ENCODE results near the gene BABAM2.

The BABAM2 gene

DNA sequence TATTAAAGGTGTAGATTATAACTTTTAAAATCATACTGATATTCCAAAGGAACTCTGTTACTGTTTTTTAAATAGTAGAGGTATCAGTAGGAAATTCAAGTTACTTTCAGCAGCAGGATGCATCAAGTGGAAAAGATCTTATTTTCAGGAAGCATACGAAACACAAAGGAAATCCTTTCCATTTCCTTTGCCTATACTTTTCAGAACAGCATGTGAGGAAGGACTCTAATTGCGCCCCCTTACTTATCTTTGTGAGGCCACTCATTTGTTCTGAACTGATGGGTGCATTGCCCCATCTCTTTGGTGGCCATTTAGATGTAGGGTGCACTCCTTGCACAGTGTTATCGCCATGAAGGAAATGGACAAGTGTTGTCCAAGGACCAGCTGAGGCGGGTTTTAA is 145.3 kb downstream of the BABAM2 start:
- TF ChIP-seq, protein P1, sequence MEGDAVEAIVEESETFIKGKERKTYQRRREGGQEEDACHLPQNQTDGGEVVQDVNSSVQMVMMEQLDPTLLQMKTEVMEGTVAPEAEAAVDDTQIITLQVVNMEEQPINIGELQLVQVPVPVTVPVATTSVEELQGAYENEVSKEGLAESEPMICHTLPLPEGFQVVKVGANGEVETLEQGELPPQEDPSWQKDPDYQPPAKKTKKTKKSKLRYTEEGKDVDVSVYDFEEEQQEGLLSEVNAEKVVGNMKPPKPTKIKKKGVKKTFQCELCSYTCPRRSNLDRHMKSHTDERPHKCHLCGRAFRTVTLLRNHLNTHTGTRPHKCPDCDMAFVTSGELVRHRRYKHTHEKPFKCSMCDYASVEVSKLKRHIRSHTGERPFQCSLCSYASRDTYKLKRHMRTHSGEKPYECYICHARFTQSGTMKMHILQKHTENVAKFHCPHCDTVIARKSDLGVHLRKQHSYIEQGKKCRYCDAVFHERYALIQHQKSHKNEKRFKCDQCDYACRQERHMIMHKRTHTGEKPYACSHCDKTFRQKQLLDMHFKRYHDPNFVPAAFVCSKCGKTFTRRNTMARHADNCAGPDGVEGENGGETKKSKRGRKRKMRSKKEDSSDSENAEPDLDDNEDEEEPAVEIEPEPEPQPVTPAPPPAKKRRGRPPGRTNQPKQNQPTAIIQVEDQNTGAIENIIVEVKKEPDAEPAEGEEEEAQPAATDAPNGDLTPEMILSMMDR (IDR thresholded peaks at IDR 0.05; ENCODE audit: extremely low read depth, missing control alignments) = no peak
- DNase-seq (ENCODE audit: low spot score) = no peak

DNA sequence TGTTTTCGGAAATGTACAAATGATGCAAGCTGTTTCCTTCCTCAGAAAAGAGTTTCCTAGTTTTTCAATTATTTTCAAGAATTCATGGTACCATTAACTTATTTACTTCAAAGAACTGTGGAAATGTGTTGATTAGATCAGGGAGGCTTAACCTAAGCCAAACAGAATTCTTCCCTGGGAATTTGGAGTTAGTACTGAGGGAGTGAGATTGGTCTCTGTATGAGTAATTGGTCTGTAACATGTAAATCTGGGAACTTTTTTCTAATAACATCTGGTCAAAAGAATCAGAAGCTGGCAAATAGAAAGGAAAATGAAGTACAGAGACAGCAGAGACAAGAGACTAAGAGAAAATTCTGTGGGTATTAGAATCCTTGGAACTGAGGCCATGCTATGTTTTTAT is 145.8 kb downstream of the BABAM2 start:
- DNase-seq (ENCODE audit: low spot score) = no peak
- TF ChIP-seq, protein P1 (IDR thresholded peaks at IDR 0.05; ENCODE audit: extremely low read depth, missing control alignments) = no peak

DNA sequence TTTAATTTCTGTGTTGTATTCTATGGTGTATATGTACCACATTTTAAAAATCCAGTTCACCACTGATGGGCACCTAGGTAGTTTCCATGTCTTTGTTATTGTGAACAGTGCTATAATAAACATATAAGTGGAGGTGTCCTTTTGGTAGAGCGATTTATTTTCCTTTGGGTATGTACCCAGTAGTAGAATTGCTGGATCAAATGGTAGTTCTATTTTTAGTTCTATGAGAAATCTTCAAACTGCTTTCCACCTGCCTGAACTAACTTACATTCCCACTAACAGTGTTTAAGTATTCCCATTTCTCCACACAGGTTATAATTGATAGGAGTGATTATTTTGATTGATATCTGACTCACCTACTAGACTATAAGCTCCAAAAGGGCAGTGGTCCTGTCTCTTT is 148.2 kb downstream of the BABAM2 start:
- no peak for DNase-seq (ENCODE audit: low spot score)
- TF ChIP-seq, protein P1 (IDR thresholded peaks at IDR 0.05; ENCODE audit: extremely low read depth, missing control alignments) = no peak

DNA sequence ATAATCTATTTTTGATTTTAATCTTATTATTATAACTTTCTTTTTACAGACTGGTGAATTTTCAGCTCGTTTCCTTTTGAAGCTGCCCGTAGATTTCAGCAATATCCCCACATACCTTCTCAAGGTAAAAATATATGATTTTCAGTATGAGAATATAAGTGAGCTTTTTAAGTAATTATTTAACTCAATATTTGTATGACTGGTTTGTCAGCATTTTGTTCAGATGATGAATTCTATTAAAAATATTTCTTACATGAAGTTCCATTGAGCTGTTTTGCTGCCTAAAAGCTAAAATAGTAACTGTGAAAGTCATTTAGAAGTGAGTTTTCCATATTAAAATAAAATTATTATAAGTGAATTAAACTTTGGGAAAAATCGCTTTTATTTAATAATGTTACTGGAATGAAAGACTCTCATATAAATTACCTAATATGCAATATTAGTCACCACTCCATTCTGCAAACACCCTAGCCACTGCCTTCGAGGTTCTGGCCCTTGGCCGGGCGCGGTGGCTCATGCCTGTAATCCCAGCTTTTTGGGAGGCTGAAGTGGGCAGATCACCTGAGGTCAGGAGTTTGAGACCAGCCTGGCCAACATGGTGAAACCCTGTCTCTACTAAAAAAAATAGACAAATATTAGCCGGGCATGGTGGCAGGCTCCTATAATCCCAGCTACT is 155.3 kb downstream of the BABAM2 start:
- no peak for DNase-seq (ENCODE audit: low spot score)
- TF ChIP-seq, protein P1 (IDR thresholded peaks at IDR 0.05; ENCODE audit: extremely low read depth, missing control alignments) = no peak

DNA sequence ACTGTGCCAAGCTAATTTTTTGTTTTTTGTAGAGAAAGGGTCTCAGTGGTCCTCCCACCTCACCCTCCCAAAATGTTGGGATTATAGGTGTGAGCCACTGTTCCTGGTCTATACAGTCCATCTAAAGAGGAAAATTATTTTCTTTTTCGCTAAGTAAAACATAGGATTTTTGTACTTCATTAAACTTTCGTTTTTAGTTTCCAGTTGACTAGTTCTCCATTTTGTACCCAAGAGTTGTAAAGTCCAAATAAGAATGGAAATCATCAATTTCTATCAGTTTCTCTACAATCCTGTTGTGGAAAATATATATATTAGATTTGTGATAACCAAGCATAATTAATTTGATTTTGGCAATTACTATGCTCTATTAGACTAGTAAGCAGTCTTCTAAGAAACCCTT is 156.4 kb downstream of the BABAM2 start:
- TF ChIP-seq, protein P1 (IDR thresholded peaks at IDR 0.05; ENCODE audit: extremely low read depth, missing control alignments) = no peak
- DNase-seq (ENCODE audit: low spot score) = no peak

DNA sequence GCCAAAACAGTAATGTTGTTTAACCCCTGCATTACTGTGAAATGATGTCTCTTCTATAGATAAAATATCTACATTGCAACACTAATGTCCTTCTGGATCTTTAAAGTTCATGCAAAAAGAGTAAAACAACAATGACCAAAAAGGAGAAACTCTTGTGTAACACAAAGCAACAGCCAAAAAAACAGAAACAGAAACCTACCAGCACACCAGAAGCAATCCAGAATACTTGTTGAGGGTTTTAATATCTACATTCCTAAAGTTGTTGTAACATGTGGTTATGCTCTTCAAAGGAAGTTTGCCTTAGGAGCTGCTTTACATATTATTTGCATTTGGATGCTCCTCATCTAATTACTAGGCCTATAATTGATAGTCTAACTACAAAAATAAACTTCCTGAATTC is 157.2 kb downstream of the BABAM2 start:
- TF ChIP-seq, protein P1 (IDR thresholded peaks at IDR 0.05; ENCODE audit: extremely low read depth, missing control alignments) = no peak
- DNase-seq (ENCODE audit: low spot score) = no peak

DNA sequence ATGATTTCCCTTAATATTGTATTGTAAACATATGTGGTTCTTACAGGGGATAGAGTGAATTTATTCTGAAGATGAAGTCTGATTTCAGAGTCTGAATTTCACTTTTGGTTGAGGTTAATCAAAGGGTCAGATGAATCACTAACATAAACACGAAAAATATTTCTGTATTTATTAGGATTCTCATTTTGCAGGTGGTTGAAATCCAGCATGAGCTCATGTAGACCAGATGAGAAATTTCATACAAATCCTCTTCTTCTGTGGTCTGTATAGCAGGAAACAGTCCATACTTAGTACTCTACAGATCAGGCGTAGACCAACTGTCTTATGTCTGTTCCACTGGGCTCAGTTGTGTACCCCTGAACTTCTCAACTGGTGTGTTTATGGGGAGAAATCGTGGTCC is 157.8 kb downstream of the BABAM2 start:
- no peak for DNase-seq (ENCODE audit: low spot score)
- TF ChIP-seq, protein P1 (IDR thresholded peaks at IDR 0.05; ENCODE audit: extremely low read depth, missing control alignments) = no peak
